ENCODE results near the gene FMN2.

Gene FMN2

DNA sequence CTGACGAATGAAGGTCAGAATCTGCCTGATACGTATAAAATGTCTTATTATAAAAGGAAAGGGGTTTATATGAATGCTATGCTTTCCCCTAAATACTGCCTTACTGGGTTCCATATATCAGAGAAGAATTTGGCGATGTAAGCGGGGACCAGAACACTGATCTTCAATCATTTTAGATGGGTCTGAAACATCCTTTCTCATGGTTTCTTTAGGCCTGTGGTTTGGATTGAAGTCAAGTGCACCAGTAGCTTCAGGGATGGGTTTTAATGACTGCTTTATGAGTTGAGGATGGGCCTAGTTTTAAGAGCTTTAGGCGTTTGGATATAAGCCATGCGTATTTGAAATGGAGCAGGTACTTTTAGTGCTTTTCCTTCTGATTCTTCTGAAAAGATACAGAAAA, 6.9 kb downstream of the FMN2 start:
- no peak for DNase-seq

DNA sequence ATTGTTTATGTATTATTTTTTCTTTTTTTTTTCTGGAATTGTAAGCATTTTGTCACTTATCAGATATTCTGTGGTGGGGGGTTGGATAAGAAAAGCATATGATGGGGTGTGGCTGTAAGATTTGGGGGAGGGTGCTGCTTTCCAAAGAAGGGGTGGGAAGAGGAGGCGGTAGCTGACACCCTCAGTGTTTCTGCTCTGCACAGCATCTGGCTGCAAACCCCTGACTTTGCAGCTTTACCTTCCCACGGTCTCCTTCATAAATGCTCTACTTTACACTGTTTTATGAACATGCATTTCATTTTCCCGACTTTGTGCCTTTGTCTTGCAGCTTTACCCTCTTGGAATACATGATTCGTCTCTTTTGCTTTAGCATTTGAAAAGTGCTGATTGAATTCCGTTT, 7.6 kb downstream of the FMN2 start:
- no peak for DNase-seq

DNA sequence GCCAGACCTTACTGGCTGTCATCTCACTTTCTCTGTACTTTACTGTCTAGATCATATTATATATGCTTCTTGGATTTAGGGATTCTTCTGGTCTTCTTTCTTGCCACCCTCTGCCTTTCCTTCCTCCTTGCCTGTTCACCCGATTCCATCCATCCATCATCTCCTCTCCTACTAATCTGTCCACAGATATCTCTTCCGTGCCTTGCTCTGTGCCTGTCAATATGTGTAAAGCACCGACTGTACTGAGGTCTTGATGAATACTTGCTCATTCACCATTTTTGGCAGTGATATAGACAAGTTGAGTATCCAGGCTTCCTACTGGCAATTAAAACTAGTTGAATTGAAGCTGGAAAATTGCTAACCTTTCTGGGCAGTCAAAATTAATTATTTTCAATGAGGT, 8.1 kb downstream of the FMN2 start:
- DNase-seq = no peak

DNA sequence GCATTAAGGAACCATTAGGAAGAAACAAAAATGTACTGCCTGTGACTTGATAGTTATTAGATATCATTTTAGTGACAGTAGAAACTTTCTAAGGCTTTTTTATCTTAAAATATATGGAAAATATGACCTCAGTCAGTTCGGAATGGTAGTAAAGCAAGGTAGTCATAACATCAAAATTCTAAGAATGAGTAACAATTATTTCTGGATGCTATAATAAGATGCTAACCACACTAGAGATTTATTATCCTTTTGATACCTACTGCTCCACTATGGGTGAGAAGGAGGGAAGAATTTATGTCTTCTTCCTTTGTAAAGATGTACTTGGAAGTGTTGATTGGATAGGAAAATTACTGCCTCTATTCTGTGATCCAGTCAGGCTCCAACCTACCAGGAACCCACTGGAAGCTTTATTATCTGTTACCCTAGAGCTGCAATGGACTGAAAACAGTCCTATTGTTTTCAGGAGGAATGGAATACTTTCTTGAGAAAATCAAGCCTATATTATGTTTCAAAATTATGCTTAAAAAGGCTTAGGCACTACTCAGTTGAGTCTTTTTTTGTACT, 8.8 kb downstream of the FMN2 start:
- no peak for DNase-seq

DNA sequence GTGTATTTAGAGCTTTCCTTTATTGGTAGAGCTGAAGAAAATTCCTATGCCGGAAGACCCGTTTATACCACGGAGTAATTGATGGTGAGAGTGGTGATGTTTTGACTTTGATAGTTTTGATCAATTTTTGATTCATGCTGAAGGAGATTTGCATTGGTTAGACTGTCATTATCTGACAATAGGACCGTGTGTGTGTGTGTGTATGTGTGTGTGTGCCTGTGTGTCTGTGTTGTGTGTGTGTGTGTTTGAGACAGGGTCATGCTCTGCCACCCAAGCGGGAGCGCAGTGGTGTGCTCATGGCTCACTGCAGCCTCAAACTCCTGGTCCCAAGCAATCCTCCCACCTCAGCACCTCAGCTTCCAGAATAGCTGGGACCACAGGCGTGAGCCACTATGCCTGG, 9.6 kb downstream of the FMN2 start:
- DNase-seq = no peak

DNA sequence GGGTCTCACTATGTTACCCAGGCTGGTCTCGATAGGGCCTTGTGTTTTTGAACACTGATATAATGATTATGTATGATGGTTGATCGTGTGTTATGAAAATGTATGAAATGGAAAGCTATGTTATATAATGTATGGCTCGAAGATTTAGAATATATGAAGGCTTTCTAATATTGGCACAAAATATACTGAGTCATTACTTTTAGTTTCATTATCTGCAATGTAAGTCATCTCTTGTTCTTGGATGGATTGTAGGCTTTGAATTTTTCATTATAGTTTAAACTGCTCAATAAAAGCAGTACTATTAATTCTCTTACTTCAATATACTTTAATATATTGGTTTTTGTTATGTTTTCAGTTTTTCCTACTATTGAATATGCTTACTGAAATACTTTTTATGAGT, 10.1 kb downstream of the FMN2 start:
- no peak for DNase-seq

DNA sequence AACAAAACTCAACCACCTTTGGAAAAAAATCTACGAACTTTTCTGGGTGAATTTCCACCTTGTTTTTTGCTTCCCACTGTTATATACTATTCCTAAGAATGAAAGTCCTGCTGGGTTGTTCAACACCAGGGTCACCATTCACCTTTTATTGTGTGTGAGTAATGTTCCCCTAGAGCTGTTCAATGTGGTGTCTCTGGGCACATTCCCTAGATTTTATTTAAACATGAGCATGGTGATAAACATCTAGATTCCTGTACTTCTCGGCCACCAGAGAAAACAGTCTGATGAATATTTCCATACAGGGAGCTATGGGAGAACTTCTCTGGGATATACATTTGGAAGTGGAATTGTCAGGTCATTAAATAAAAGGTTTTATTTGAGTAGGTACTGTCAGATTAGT, 13.0 kb downstream of the FMN2 start:
- DNase-seq = no peak

DNA sequence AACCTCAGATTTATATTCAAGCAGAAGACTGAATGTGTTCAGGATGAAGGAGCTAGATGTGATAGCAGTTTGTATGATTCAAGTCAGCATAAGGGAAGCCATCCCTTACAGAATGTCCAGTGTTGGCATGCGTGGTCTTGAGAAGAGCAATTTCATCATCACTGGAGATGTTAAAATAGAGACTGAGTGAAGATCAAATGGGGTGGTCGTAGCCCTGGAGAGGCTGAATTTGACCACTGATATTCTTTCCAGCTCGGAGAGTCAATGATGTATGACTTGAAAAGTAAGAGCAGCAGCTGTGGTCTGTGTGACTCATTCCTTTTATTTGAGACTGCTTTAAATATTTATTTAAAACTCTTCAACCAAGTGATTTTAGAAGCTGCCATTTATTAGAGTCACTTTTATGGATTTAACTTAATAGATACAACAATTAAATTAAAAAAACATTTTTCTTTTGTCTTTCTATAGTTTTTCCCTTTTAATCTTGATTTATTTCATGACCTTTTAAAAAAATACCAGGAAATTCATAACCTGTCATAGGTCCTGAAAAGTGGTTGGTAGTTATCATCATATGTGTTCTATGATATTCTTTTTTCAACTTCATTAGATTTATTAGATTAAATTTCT, 15.5 kb downstream of the FMN2 start:
- no peak for DNase-seq

DNA sequence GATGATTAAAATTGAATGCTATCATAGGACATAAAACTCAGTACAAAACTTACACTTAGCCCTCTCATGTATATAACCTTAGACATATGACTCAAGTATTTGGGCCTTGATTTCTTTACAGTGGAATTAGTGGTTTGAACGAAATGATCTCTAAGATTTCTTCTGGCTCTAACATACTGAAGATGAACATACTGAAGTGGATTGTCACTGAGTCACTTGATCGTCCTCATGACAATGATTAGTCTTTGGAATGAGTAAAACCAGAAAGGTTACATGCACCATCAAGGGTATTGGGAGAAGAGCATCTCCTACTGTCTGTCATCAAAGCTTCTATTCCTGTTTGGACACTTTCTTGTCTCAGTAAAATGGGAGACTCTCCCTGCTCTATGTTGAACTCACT, 17.4 kb downstream of the FMN2 start:
- no peak for DNase-seq

DNA sequence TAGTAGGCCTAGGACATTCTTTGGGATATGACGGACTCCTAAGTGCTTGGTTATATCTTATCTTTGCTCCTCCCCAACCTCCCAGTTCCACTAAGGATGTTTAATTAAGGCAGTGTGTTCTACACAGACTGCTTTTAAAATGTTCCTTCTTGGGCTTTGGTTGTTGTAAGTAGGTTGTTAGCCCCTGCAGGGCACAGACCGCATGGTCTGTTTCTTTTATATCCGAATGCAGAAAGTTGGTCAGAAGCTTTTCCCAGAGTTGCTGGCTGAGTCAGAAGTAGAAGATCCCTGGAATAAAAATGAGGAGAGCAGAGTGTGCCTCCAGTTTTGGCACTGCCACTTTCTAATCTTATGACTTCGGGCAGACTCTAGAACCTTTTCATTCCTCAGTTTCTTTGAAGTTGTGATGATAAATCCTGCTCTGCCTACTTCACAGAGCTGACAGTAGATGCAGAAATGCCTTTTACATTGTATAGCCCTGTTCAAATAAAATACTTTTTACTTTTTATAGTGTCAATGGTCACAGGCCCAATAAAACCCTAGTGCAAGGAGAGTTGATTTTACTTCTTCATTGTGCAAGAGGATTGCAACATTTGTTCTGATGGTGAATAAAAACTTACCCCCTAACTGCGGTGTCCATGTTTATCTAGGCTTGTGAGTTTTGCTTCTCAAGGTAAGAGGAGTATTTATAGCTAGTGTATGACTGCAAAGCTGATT, 18.4 kb downstream of the FMN2 start:
- DNase-seq = no peak

DNA sequence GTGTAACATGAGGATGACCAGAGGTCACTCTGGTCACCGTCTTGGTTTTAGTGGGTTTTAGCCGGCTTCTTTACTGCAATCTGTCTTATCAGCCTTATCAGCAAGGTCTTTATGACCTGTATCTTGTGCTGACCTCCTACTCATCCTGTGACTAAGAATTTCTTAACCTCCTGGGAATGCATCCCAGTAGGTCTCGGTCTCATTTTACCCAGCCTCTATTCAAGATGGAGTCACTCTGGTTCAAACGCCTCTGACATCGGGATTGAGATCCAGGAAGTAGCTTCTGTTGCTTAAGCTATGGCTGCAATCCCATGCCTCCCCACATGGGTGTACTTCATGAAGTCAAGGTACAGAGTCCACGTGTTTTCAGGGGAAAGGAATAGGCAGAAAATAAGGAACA, 19.9 kb downstream of the FMN2 start:
- no peak for DNase-seq

DNA sequence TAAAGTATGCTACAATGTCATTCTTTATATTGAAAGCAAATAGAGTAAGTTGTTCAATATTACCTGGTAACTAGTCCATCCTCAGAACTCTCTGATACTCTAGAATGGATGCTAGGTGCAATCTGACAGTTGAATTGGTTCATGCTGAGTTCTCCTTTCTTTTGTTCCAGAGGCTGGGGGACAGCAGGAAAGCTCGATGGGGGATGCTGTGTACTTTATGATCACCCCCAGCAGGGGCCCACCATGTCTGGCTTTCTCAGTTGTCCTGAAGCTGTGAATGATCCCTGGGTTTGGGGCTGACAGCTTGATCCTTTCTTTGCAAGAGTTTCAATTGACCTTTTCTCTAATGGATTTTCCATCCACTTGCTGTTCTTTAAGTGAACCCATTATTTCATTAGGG, 22.5 kb downstream of the FMN2 start:
- no peak for DNase-seq

DNA sequence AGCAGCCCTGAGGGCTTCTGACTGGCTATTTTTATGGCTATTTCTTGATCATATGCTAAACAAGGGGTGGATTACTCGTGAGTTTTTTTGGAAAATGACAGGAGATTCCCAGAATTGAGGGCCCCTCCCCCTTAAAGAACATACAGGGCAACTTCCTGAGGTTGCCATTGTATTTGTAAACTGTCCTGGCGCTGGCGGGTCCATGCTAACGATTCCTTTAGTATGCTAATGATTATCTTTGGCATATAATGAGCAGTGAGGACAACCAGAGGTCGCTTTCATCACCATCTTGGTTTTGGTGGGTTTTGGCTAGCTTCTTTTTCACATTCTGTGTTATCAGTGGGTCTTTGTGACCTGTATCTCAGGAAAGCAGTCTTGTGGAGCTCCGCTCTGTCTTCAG, 24.1 kb downstream of the FMN2 start:
- no peak for DNase-seq

DNA sequence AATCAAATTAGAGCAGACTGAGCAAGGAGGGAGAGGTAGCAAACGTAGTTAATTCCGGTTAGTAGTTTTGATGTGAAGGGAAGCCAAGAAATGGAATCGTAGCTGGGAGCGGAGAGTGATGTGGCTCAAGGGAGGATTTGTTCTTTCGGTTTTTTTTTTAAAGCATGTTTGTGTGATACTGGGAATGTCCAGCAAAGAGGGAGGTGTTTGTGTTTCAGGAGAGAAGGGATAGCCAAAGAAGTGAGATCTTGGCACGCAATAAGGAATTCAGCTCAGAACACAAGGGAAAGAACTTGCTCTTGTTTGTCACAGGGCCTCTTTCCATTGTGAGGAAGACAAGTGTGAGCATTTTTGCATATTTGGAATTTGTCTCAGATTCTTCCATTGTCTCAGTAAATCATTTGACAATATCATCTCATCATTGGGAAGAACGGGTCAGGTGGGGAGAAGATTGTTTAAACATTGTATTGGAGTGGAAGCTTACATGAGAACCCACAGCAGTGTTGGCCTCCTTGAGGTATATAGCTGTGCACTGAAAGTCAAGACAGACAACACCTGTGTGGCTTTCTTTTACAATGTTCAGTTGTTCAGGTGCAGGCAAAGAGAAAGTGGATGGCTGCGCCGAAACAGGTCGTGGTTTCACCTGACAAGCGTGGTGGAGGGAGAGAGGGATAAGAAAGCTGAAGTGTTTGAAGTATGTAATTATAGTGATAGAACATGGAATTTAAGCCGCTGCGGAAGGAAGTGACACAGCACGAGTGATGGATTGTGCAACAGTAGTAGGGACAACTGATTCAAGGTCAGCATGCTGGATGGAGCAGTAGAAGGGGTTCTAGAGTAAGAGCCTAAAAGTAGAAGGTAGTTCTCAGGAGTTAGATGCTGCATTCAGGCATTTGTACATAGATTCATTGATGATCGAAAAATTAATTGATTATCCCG, 25.4 kb downstream of the FMN2 start:
- no peak for DNase-seq

DNA sequence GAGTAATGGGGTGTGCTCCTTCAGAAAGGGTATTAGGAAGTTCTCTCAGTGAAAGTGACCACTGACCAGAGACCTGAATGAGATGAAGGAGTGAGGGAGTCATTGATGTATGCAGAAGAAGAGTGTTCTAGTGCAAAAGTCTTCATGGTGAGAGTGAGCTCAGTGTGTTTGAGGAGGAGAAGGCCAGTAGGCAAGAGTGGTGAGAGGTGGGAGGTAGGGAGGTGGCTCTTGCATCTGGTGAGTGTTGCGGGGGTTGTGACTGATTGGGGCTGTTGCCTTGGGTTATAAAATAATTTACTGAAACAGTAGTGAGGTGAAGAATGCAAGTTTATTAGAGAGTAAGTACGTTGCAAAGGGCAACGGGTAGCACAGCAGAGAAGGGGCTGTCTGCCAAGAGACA, 26.2 kb downstream of the FMN2 start:
- no peak for DNase-seq

DNA sequence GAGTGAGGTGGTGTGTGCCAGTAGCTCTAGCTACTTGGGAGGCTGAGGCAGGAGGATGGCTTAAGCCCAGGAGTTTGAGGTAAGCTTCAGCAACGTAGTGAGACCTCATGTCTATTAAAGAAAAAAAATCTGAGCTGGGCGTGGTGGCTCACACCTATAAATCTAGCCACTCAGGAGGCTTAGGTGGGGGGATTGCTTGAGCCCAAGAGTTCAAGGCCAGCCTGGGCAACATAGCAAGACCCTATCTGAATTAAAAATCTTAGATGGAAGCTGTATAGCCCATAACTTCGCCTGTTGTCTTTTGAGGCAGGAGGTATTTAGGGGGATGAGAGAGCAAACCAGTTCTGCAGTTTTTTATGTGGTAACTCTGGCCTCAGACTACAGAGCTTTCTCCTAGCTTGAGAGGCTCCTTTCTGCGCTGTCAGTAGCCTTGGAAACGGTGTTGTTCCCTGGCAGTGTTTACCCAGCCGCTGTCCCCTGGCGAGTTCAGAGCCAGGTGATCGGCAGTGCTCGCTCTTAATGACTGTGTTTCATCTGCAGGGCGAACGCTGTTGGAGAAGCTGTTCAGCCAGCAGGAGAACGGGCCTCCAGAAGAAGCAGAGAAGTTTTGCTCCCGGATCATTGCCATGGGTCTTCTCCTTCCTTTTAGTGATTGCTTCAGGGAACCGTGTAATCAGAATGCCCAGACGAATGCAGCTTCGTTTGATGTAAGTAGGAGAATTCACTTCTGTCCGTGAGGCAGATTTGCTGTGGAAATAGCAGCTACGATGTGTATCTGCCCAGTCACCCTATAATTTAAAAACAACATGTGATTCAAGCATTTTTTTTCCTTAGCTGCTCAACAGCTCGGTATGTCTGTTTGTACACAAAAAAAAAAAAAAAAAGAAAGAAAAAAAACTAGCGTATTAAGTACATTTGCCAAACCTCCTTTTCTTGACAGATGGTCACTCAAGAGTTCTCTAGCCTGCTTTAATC, 31.2 kb downstream of the FMN2 start:
- peak; percentile 22 for DNase-seq

DNA sequence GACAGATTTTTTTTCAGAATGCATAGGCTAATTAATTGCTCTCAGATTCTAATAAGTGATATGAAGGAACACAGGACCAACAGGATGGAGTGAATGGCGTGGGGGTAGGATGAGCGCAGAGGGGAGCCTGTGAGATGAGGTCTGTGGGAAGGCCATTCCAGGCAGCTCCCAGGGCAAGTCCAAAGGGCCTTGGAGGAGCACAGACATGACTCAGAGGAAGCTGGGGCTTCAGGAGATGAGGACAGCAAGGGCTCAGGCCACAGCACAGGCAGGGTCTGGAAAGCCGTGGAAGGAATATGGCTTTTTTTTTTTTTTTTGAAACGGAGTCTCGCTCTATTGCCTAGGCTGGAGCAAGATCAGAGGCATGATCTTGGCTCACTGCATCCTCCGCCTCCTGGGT, 35.1 kb downstream of the FMN2 start:
- no peak for DNase-seq

DNA sequence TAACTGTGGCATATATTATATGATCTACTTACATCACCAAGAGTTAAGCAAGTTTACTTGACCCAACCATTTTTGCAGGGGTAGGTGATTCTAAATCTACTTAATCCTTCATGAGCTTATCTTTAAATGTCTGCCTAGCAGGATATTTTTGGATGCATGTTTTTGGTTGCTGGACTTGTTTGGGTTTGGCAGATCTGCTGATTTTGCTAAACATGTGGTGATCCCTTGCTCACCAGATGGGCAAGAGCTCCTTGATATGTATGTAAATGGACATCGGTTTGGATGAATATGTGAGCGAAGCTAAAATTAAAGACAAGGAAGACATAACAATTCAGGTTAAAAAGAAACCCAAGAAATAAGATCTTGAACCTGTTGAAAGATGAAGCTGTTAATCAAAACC, 36.7 kb downstream of the FMN2 start:
- DNase-seq = no peak

DNA sequence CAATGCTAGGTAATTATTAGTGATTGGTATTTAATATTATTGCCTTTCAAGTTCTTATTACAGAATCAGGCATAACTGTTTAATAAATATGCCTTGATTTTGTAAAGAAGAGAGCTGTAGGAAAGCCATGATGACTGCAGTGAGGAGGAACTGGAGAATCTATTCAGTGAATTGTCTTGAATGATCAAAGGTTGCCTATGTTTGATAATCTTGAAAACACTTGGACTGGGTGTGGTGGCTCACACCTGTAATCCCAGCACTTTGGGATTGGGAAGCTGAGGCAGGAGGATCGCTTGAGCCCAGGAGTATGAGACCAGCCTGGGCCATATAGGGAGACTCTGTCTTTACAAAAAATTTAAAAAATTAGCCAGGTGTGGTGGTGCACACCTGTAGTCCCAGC, 42.4 kb downstream of the FMN2 start:
- no peak for DNase-seq

DNA sequence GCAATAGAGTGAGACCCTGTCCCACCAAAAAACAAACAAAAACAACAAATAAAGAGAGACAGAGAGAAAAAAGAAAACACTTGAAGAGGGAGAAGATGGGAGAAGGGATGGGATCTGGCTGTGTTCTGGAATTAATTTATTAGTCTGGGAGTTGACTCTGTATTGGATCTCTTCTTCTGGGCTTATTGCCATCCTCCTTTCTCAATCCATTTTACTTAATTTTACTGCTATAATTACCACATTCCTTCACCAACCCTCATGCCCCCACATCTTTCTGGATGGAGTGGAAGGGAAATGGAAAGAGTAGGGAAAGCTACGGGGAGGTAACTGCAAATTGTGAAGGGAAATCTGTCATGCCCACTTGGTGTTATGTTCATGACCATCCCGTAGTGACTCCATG, 42.9 kb downstream of the FMN2 start:
- no peak for DNase-seq

DNA sequence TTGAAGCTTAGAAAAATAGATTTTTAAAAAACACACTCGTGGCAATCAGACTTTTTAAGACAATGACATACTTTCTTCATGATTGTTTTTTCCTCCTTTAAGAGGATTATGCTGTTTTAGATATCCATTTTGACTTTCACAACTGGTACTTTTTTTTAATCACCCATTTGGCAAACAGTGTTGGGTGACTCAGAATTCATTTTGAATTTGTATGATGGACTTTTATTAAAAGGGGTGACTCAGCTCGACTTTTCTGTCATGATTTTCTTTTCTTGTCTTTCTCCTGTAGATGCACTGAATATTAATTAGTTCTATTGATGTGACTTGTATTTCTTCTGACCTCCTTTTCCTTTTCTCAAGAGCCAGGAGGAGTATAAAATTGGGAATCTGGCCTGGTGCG, 44.7 kb downstream of the FMN2 start:
- no peak for DNase-seq

DNA sequence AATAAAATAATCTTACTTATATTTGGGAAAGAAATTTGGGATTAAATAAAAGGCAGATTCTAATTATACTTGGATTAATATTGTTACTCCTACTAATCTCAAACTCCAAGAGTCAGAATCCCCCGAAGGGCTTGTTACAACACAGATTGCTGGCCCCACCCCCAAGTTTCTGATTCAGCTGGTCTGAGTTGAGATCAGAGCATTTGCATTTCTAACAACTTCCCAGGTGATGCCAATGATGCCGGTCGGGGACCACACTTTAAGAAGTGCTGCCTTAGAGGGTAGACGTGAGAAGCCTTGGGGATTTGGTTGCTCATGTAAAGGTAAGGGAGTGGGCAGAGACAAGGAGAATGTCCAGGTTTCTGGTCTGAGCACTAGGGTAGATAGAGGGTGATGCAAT, 47.2 kb downstream of the FMN2 start:
- no peak for DNase-seq
